Activated T-cell treated with anti-CD3 and anti-CD28 coated beads, Interleukin-2, amount 50 U/mL, for 4 hours (primary cell): ENCODE results near the gene ITM2C. TPM values are rescaled to one million over a fixed set of nuclear protein-coding genes. Genes with fewer than 3 reads are reported as not detected.
A peak's percentile ranks its signal among the peaks of the same experiment; 100 is the strongest.

Source experiments
- ATAC-seq, 2 donors: fragments of 200-7000 bp; cut with Tn5 transposase; one replicate each; pipeline ENCODE4 v1.10.0; 2021
- DNase-seq: peaks from one replicate; pipeline ENCODE4 v3.0.0-alpha.2; 2020
- H3K27me3 Mint-ChIP-seq: one replicate; pipeline ENCODE4 v1.8.0; 2021; ENCODE audit warnings: low read depth, mixed read lengths
- H3K36me3 Mint-ChIP-seq: one replicate; pipeline ENCODE4 v1.8.0; 2022; ENCODE audit warnings: mixed read lengths; ENCODE audit not compliant: insufficient read depth
- H3K4me1 Mint-ChIP-seq: one replicate; pipeline ENCODE4 v1.8.0; 2021; ENCODE audit warnings: low read depth, mixed read lengths
- H3K4me3 Mint-ChIP-seq: one replicate; pipeline ENCODE4 v1.8.0; 2021; ENCODE audit warnings: mild to moderate bottlenecking, moderate library complexity, mixed read lengths
- H3K9me3 Mint-ChIP-seq: one replicate; pipeline ENCODE4 v1.8.0; 2021; ENCODE audit warnings: mixed read lengths
- total RNA-seq, 3 donors: library from RNA; stranded (reverse); gene quantifications; one replicate each; pipeline ENCODE4 v1.2.1, GENCODE V29; 2021

ITM2C gene
- total RNA-seq, 3 donors from 2014 or later = 17.2 to 29.4 (median 22.1) TPM

GRCh38 chr2:230899786-230900185 lies 35.0 kb downstream of the ITM2C start:
- peaks cover 18% of the 10 kb centered on the region for H3K4me1 Mint-ChIP-seq
- H3K27me3 Mint-ChIP-seq = peaks cover 18% of the 10 kb centered on the region
- no peak overlapping the region for H3K4me3 Mint-ChIP-seq
- H3K36me3 Mint-ChIP-seq = no peaks in the 10 kb centered on the region
- ATAC-seq = peak; percentile 83 to 85
- DNase-seq = no peak
- no peaks in the 10 kb centered on the region for H3K9me3 Mint-ChIP-seq

- Mint-ChIP-seq H3K27me3 (peaks cover 18% of the 10 kb centered on the region), H3K4me3 (no peak overlapping the region), H3K36me3 (no peaks in the 10 kb centered on the region), H3K9me3 (no peaks in the 10 kb centered on the region), H3K4me1 (peaks cover 25% of the 10 kb centered on the region)
- ATAC-seq (no peak), DNase-seq (no peak)
These were observed 35.7 kb downstream of the ITM2C start for GRCh38 chr2:230900336-230900995.

DNA sequence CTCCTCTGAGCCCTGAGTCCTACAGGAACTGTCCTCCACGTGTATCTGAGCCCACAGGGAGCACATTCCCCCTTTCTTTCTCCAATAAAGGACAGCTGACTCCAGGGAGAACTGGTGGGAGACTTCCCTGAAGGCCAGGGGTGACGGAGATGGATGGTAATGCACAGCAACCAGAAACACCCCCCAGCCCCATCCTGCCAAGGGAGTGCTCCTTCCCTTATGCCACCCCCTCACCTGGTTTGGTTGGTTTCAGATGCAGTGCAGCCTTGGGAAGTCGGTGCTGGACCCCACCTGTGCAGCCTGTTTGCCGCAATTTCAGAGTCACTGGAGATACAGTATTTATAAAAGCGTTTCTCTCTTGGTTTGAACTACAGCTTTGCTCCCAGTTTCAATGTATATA lies 36.3 kb downstream of the ITM2C start:
- H3K27me3 Mint-ChIP-seq = peaks cover 18% of the 10 kb centered on the region
- no peaks in the 10 kb centered on the region for H3K9me3 Mint-ChIP-seq
- ATAC-seq = no peak
- H3K4me3 Mint-ChIP-seq = no peak overlapping the region
- H3K4me1 Mint-ChIP-seq = peaks cover 30% of the 10 kb centered on the region
- no peak for DNase-seq
- H3K36me3 Mint-ChIP-seq = no peaks in the 10 kb centered on the region

DNA sequence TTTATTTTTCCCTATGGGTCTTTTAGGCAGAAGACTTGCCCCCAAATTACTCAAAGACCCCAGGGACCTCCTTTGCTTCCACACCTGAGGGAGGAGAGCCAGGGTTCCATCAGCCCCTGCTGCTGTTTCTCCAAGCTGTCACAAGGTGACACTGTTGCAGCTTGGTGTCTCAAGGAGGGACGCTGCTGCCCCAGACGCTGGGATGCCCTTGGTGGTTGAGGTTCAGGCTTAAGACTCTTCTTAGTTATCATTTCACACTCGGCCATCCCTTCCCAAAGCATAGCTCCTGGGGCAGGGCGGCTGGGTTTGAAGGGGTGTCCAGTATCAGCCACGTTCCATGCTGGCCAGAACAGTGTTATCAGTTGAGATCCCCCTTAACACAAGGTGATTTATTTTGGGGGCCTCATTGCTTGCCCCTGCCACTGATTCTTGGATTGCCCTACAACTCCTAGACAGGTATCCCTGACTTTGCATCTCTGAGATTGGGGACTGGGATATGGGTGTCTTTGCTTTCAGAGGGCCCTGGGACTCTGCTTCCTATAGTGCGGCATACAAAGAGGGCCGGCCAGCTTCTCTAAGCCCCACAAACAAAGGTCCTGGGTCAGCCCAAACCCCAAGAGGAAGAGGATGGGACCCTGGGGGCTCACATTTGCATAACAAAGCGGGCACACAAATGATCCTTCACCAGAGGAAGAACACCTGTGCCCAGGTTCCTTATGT lies 37.6 kb downstream of the ITM2C start:
- H3K4me3 Mint-ChIP-seq = no peak overlapping the region
- no peaks in the 10 kb centered on the region for H3K9me3 Mint-ChIP-seq
- peak; percentile 57 for DNase-seq
- ATAC-seq = peak; percentile 15 to 16
- H3K4me1 Mint-ChIP-seq = peaks cover 36% of the 10 kb centered on the region
- H3K36me3 Mint-ChIP-seq = no peaks in the 10 kb centered on the region
- H3K27me3 Mint-ChIP-seq = peaks cover 14% of the 10 kb centered on the region

DNA sequence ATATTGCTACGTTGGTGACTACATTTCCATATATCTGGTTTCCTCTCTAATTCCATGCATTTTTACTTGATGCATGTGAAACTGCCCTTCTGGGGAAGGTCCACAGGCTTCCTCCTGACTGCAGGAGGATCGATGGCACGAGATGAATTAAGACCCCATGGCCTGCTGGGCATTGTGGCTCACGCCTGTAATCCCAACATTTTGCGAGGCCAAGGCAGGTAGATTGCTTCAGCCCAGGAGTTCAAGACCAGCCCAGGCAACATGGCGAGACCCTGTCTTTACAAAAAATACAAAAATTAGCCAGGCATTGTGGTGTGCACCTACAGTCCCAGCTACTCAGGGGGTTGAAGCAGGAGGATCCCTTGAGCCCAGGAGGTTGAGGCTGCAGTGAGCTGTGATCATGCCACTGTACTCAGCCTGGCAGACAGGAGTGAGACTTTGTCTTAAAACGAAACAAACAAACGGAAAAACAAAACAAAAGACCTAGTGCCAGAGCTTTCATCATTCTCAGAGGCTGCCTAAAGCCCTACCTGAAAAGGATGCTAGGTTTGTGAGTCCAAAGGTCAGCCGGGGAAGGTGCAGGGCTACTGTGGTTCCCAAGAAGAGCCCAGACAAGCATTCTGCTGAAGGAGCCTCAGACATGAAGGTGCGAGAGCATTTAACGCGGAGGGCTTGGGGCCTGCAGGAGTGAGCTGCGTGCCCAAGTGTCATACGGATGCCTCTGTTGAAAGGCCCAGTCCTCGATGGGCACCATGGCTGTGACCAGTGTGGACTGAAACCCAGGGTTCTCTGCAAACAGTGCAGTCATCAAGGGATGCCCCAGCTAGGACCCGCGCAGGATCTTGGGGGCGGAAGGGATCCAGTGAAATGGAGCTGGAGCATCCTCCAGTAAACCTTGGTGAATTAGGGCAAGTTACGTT lies 38.7 kb downstream of the ITM2C start:
- peaks cover 10% of the 10 kb centered on the region for H3K27me3 Mint-ChIP-seq
- no peaks in the 10 kb centered on the region for H3K9me3 Mint-ChIP-seq
- H3K4me3 Mint-ChIP-seq = peak overlapping the region; percentile 3
- H3K36me3 Mint-ChIP-seq = no peaks in the 10 kb centered on the region
- ATAC-seq (no peak), DNase-seq (no peak)
- H3K4me1 Mint-ChIP-seq = peaks cover 45% of the 10 kb centered on the region

DNA sequence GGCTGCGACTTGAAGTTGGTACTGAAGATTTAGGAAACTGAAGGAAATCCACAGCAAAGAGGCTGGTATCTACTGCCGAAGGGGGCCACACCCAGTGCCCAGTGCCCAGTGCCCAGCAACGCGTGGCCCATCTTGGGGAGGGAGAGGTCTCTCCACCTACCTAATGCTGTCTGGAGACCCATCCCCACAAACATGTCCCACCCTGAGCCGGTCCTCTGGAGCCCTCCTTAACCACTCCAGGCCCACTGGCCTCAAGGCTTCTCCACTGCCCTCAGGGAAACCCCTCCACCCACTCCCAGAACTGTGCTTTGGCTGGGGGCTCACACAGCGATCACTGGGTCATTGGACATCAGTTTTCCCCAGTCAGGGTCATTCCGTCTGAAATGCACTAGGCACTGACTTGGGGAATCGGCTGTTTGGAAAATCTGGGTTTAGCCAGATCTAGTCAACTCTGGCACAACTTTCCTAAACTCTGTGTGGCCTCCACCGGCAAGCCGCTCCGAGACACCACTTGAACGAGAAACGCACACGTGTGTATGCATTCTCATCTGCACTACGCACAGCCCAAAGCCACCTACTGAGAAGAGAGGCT lies 40.2 kb downstream of the ITM2C start:
- no peak for ATAC-seq
- H3K4me3 Mint-ChIP-seq = peak overlapping the region; percentile 54
- peaks cover 54% of the 10 kb centered on the region for H3K4me1 Mint-ChIP-seq
- H3K27me3 Mint-ChIP-seq = peaks cover 10% of the 10 kb centered on the region
- no peaks in the 10 kb centered on the region for H3K9me3 Mint-ChIP-seq
- DNase-seq = no peak
- peaks cover 8% of the 10 kb centered on the region for H3K36me3 Mint-ChIP-seq

DNA sequence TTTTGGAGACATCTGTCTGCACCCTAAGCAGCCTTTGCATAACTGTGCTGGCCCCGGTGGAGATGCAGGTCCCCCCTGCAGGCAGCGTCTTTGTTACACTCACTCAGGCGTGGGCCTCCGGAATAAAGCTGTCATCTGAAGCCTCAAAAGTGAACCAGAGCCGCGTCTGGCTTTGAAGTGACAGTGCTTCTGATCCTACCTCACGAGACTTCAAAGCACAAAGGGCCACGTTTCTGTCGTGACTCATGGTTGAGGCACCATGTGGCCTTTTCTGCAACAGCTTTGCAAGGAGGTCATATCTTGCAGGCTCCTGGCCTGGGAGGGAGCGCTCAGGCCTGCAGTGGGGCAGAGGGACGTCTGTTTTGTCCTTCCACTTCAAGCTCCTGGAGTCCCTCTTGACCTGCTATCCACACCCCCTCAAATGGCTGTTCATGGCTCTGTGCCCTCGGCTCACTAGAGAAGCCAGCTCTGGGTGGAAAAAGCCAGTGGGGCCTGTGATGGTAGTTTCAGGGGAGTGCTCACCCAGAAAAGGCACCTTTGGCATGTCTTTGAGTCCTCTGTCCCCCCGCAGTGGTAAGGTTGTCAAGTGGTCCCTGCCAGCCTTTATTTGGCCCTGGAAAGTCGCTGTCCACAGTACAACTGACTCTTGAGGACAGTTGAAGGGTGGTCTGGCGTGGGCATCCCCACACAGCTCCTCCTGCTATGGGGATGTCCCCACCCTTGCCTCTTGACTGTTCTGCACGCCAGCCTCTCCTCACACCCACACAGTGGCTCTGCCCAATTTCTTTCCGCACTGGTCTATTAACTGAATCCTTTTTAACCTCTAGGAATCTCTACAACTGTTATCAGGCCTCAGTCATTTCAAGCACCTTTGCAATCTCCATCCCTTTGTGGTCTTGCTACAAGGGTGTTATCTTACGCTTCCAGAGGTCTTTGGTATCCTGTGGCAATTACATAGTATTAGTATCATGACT lies 41.0 kb downstream of the ITM2C start:
- Mint-ChIP-seq H3K4me1 (peaks cover 59% of the 10 kb centered on the region), H3K27me3 (peaks cover 8% of the 10 kb centered on the region), H3K36me3 (peaks cover 13% of the 10 kb centered on the region), H3K4me3 (peak overlapping the region; percentile 56), H3K9me3 (no peaks in the 10 kb centered on the region)
- DNase-seq (peak; percentile 88), ATAC-seq (peak; percentile 87 to 88)

GRCh38 chr2:230906471-230907230 lies 41.9 kb downstream of the ITM2C start:
- Mint-ChIP-seq H3K4me3 (peak overlapping the region; percentile 56), H3K4me1 (peaks cover 63% of the 10 kb centered on the region), H3K9me3 (no peaks in the 10 kb centered on the region), H3K27me3 (peaks cover 3% of the 10 kb centered on the region), H3K36me3 (peaks cover 16% of the 10 kb centered on the region)
- DNase-seq = no peak
- no peak for ATAC-seq

GRCh38 chr2:230907361-230908091 lies 42.8 kb downstream of the ITM2C start:
- Mint-ChIP-seq H3K4me1 (peaks cover 61% of the 10 kb centered on the region), H3K9me3 (no peaks in the 10 kb centered on the region), H3K27me3 (peaks cover 6% of the 10 kb centered on the region), H3K4me3 (peak overlapping the region; percentile 37), H3K36me3 (peaks cover 16% of the 10 kb centered on the region)
- DNase-seq = no peak
- no peak for ATAC-seq

- H3K27me3 Mint-ChIP-seq = peaks cover 6% of the 10 kb centered on the region
- H3K36me3 Mint-ChIP-seq = peaks cover 16% of the 10 kb centered on the region
- no peak for DNase-seq
- H3K4me1 Mint-ChIP-seq = peaks cover 61% of the 10 kb centered on the region
- no peak for ATAC-seq
- peak overlapping the region; percentile 72 for H3K4me3 Mint-ChIP-seq
- H3K9me3 Mint-ChIP-seq = no peaks in the 10 kb centered on the region
These were observed 43.4 kb downstream of the ITM2C start for GRCh38 chr2:230908092-230908594.

GRCh38 chr2:230908595-230909191 lies 44.0 kb downstream of the ITM2C start:
- ATAC-seq (peak; percentile 51 to 54), DNase-seq (no peak)
- H3K4me1 Mint-ChIP-seq = peaks cover 65% of the 10 kb centered on the region
- H3K27me3 Mint-ChIP-seq = peaks cover 8% of the 10 kb centered on the region
- H3K36me3 Mint-ChIP-seq = peaks cover 18% of the 10 kb centered on the region
- H3K4me3 Mint-ChIP-seq = peak overlapping the region; percentile 72
- no peaks in the 10 kb centered on the region for H3K9me3 Mint-ChIP-seq
